Progenitor cell of endocrine pancreas (in vitro differentiated cells): ENCODE measurements around the gene PRUNE2. TPM values are rescaled to one million over a fixed set of nuclear protein-coding genes. Genes with fewer than 3 reads are reported as not detected.
"Not testable (repeated sequence)": the region's sequence is repeated elsewhere in the genome, so short reads cannot be mapped to it uniquely, and the experiment has no call there.

Experiments
- DNase-seq: peaks from one replicate; pipeline ENCODE4 v3.0.0; 2021; ENCODE audit warnings: low spot score; ENCODE audit not compliant: unreplicated experiment
- H3K27ac Mint-ChIP-seq: 2 replicates; pipeline ENCODE4 v1.8.0; 2021; ENCODE audit warnings: mild to moderate bottlenecking, moderate library complexity, mixed read lengths
- H3K27me3 Mint-ChIP-seq: 2 replicates; pipeline ENCODE4 v1.8.0; 2021; ENCODE audit warnings: mixed read lengths
- H3K36me3 Mint-ChIP-seq: 2 replicates; pipeline ENCODE4 v1.8.0; 2022; ENCODE audit warnings: mixed read lengths; ENCODE audit not compliant: insufficient read depth
- H3K4me1 Mint-ChIP-seq: 2 replicates; pipeline ENCODE4 v1.8.0; 2021; ENCODE audit warnings: low read depth, mixed read lengths
- H3K4me3 Mint-ChIP-seq: 2 replicates; pipeline ENCODE4 v1.8.0; 2021; ENCODE audit warnings: low read depth, mild to moderate bottlenecking, moderate library complexity, mixed read lengths
- H3K9me3 Mint-ChIP-seq: 2 replicates; pipeline ENCODE4 v1.8.0; 2021; ENCODE audit warnings: low read depth, mixed read lengths
- total RNA-seq: library from RNA; stranded (reverse); gene quantifications from 2 replicates; pipeline ENCODE4 v1.2.1, GENCODE V29; 2021
- TF ChIP-seq, protein P1 (sequence below): fragments of 200-600 bp; sonication (generic); IDR thresholded peaks from one replicate; pipeline ENCODE4 v1.5.0; 2021; ENCODE audit warnings: antibody characterized with exemption, mild to moderate bottlenecking; ENCODE audit not compliant: unreplicated experiment

Gene PRUNE2
- total RNA-seq, 1 donor from 2014 or later: 5.6 TPM

GRCh38 chr9:76744336-76744735 is 161.6 kb downstream of the PRUNE2 start:
- Mint-ChIP-seq H3K36me3 (no peaks in the 10 kb centered on the region), H3K27ac (no peak overlapping the region), H3K4me1 (peaks cover 7% of the 10 kb centered on the region), H3K4me3 (no peak overlapping the region), H3K9me3 (peaks cover 10% of the 10 kb centered on the region), H3K27me3 (peaks cover 14% of the 10 kb centered on the region)
- TF ChIP-seq, protein P1, sequence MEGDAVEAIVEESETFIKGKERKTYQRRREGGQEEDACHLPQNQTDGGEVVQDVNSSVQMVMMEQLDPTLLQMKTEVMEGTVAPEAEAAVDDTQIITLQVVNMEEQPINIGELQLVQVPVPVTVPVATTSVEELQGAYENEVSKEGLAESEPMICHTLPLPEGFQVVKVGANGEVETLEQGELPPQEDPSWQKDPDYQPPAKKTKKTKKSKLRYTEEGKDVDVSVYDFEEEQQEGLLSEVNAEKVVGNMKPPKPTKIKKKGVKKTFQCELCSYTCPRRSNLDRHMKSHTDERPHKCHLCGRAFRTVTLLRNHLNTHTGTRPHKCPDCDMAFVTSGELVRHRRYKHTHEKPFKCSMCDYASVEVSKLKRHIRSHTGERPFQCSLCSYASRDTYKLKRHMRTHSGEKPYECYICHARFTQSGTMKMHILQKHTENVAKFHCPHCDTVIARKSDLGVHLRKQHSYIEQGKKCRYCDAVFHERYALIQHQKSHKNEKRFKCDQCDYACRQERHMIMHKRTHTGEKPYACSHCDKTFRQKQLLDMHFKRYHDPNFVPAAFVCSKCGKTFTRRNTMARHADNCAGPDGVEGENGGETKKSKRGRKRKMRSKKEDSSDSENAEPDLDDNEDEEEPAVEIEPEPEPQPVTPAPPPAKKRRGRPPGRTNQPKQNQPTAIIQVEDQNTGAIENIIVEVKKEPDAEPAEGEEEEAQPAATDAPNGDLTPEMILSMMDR: no peak
- DNase-seq: no peak

GRCh38 chr9:76743931-76744330 is 162.0 kb downstream of the PRUNE2 start:
- TF ChIP-seq, protein P1: no peak
- DNase-seq: no peak
- no peak overlapping the region for H3K4me3 Mint-ChIP-seq
- no peaks in the 10 kb centered on the region for H3K36me3 Mint-ChIP-seq
- H3K27me3 Mint-ChIP-seq: peaks cover 10% of the 10 kb centered on the region
- H3K4me1 Mint-ChIP-seq: peaks cover 4% of the 10 kb centered on the region
- peaks cover 10% of the 10 kb centered on the region for H3K9me3 Mint-ChIP-seq
- no peak overlapping the region for H3K27ac Mint-ChIP-seq

GRCh38 chr9:76742890-76743289 is 163.0 kb downstream of the PRUNE2 start:
- not testable (repeated sequence) for H3K36me3 Mint-ChIP-seq, H3K9me3 Mint-ChIP-seq, H3K4me1 Mint-ChIP-seq, DNase-seq, H3K4me3 Mint-ChIP-seq, H3K27ac Mint-ChIP-seq, H3K27me3 Mint-ChIP-seq

GRCh38 chr9:76741524-76741923 is 164.4 kb downstream of the PRUNE2 start:
- Mint-ChIP-seq H3K27ac (no peak overlapping the region), H3K36me3 (no peaks in the 10 kb centered on the region), H3K27me3 (peaks cover 11% of the 10 kb centered on the region), H3K4me1 (peaks cover 10% of the 10 kb centered on the region), H3K9me3 (peaks cover 10% of the 10 kb centered on the region), H3K4me3 (no peak overlapping the region)
- TF ChIP-seq, protein P1: no peak
- DNase-seq: no peak

DNA sequence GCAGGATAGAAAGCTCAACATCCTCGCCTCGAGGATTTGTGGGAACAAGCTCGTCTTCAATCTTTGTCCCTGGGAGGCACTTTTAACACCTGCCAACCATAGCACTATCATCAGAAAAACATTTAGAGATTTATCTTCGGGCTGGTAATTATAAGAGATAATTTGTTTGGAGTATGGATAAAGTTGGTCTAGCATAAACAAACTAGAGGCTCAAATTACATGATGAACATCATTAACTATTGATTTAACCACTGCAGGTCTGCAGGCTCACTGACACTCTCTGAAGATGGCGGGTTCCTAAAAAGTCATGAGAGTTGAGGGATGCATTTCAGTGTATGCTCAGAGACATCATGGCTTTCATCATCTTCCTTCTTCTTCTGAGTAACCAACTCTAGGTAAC is 167.5 kb downstream of the PRUNE2 start:
- no peak overlapping the region for H3K27ac Mint-ChIP-seq
- H3K27me3 Mint-ChIP-seq: peaks cover 25% of the 10 kb centered on the region

More for the DNA sequence above, 167.5 kb downstream of the PRUNE2 start:
- H3K4me1 Mint-ChIP-seq: peaks cover 10% of the 10 kb centered on the region
- DNase-seq: no peak
- H3K36me3 Mint-ChIP-seq: no peaks in the 10 kb centered on the region
- TF ChIP-seq, protein P1: no peak
- peaks cover 5% of the 10 kb centered on the region for H3K9me3 Mint-ChIP-seq
- H3K4me3 Mint-ChIP-seq: no peak overlapping the region
